ENCODE data around the gene PCDH10.

PCDH10 gene

DNA sequence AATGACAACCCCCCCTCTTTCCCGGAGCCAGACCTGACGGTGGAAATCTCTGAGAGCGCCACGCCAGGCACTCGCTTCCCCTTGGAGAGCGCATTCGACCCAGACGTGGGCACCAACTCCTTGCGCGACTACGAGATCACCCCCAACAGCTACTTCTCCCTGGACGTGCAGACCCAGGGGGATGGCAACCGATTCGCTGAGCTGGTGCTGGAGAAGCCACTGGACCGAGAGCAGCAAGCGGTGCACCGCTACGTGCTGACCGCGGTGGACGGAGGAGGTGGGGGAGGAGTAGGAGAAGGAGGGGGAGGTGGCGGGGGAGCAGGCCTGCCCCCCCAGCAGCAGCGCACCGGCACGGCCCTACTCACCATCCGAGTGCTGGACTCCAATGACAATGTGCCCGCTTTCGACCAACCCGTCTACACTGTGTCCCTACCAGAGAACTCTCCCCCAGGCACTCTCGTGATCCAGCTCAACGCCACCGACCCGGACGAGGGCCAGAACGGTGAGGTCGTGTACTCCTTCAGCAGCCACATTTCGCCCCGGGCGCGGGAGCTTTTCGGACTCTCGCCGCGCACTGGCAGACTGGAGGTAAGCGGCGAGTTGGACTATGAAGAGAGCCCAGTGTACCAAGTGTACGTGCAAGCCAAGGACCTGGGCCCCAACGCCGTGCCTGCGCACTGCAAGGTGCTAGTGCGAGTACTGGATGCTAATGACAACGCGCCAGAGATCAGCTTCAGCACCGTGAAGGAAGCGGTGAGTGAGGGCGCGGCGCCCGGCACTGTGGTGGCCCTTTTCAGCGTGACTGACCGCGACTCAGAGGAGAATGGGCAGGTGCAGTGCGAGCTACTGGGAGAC lies 1.6 kb downstream of the PCDH10 start:
- DNase-seq (ENCODE audit: low read depth in 2 of 2, low spot score in 1 of 2): no peak

- DNase-seq (ENCODE audit: low read depth in 2 of 2, low spot score in 1 of 2): no peak
Observed at GRCh38 chr4:133151341-133151690, 2.2 kb downstream of the PCDH10 start.

GRCh38 chr4:133151691-133152329 lies 2.7 kb downstream of the PCDH10 start:
- DNase-seq (ENCODE audit: low read depth in 2 of 2, low spot score in 1 of 2): no peak

GRCh38 chr4:133152330-133152821 lies 3.3 kb downstream of the PCDH10 start:
- DNase-seq (ENCODE audit: low read depth in 2 of 2, low spot score in 1 of 2): no peak

GRCh38 chr4:133152831-133153481 lies 3.9 kb downstream of the PCDH10 start:
- no peak for DNase-seq (ENCODE audit: low read depth in 2 of 2, low spot score in 1 of 2)

GRCh38 chr4:133154725-133155124 lies 5.6 kb downstream of the PCDH10 start:
- no peak for DNase-seq (ENCODE audit: low read depth in 2 of 2, low spot score in 1 of 2)

DNA sequence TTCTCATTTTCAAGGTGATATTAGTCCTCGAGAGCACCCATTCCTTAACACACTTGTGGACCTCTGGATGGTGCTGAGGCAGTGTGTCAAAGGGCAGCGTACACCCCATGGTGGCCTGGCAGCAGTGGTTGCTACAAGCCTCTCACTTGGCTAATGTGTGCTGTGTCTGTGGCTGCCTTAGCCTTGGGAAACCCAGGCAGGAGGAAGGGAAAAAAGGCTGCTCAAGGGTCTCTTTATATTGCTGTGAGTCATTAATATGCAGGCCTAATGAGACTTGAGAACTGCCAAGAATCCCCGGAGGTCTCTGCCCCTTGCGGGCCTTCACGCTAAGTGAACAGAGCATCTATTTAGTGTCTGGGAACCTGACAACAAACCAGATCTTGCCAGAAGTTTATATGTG lies 7.0 kb downstream of the PCDH10 start:
- DNase-seq (ENCODE audit: low read depth in 2 of 2, low spot score in 1 of 2): no peak

- no peak for DNase-seq (ENCODE audit: low read depth in 2 of 2, low spot score in 1 of 2)
Observed at GRCh38 chr4:133156556-133156955, 7.5 kb downstream of the PCDH10 start.

- DNase-seq (ENCODE audit: low read depth in 2 of 2, low spot score in 1 of 2): no peak
Observed at GRCh38 chr4:133157460-133158160, 8.5 kb downstream of the PCDH10 start.

DNA sequence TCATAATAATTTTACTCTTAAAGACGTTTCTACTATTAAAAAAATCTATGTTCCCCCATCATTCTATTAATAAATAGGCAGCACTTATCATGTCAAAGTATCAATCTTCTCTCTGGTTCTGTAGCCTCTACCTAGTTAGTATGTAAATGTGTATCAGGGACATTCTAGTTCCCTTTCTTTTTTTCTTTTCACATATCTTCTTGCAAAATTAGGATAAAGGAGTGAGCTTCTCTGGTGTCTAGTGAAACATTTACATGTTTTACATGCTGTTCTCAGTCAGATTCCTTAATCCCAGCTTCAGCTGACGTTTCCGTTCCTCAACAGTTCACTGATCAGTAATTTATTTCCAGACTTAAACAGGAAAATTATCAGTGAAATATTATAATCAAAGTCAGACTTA lies 11.8 kb downstream of the PCDH10 start:
- no peak for DNase-seq (ENCODE audit: low read depth in 2 of 2, low spot score in 1 of 2)

DNA sequence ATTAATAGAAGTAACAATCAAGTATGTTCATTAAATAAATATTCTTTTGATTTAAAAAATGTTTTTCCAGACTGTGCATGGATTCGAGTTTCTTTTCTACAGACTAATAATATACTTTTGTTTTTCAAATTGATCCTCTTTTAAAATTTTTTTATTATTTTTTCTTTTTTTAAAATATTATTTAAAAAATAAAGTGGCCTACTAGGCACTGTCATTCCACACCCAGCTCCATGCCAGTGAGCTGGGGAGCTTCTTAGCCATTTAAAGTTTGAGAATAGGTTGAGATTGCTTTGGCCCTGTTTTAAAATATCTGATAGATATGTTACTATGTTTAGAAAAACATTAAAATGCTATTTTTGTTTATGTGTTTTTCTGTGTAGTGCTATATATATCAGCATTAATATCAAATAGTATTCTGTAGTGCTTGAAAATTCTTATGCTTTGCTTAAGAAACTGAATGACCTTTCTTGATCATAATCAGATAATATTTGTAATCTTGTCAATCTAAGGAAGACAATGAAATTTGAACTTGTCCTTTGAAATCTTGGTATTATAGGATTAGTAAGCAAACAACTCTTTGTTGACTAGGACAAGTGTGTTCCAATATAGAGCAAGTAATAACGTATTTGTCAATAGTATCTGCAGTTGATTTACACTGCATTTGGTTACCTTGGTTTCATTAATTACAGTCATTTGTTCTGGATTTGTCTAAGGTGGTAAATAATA lies 12.6 kb downstream of the PCDH10 start:
- no peak for DNase-seq (ENCODE audit: low read depth in 2 of 2, low spot score in 1 of 2)

DNA sequence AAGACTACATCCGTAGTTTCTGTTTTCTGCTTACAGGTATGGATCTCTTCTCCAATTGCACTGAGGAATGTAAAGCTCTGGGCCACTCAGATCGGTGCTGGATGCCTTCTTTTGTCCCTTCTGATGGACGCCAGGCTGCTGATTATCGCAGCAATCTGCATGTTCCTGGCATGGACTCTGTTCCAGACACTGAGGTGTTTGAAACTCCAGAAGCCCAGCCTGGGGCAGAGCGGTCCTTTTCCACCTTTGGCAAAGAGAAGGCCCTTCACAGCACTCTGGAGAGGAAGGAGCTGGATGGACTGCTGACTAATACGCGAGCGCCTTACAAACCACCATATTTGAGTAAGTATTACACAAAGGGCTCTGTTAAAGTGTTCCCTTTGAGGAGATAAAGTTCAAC lies 13.8 kb downstream of the PCDH10 start:
- DNase-seq (ENCODE audit: low read depth in 2 of 2, low spot score in 1 of 2): no peak

DNA sequence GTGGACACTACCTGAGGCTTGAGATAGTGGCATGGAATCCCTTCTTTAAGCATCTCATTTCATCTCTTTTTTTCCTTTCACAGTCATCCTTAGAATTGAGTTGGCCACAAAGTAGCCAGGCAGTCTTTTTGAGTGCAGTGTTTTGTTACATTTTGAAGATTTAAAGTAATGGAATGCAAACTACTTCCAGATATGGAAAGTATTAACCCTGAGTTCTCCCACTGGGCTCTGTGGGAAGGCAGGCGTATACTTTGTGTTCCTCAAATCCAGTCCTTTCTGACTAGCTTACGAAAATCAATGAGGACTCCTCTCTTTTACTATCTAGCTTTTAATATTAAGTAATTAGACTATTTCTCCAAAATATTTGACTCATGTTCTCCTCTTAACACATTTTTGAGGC lies 29.9 kb downstream of the PCDH10 start:
- DNase-seq (ENCODE audit: low read depth in 2 of 2, low spot score in 1 of 2): no peak

- no peak for DNase-seq (ENCODE audit: low read depth in 2 of 2, low spot score in 1 of 2)
Observed at GRCh38 chr4:133186210-133186609, 37.1 kb downstream of the PCDH10 start.

- DNase-seq (ENCODE audit: low read depth in 2 of 2, low spot score in 1 of 2): no peak
Observed at GRCh38 chr4:133186845-133187244, 37.8 kb downstream of the PCDH10 start.

DNA sequence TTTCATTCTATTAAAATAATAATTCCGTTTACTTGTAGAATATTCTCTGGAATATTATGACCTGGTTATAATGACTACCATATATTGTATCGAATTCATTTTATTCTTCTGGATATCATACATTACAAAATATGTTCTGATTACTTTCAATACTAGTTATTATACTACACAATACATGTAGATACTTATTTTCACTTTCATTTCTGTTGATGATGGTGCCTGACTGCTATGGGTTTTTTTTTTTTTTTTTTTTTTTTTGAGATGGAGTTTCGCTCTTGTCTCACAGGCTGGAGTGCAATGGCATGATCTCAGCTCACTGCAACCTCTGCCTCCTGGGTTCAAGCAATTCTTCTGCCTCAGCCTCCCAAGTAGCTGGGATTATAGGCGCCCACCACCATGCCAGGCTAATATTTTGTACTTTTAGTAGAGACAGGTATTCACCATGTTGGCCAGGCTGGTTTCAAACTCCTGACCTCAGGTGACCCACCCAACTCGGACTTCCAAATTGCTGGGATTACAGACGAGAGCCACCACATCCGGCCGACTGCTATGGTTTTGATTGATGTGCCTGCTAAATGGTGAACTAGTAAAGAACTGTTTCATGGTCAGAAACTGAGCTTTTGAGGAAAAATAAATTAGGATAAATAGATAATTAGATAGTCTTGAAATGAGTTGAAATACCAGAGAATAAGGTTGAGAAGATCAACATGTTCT lies 39.5 kb downstream of the PCDH10 start:
- DNase-seq (ENCODE audit: low read depth in 2 of 2, low spot score in 1 of 2): no peak

DNA sequence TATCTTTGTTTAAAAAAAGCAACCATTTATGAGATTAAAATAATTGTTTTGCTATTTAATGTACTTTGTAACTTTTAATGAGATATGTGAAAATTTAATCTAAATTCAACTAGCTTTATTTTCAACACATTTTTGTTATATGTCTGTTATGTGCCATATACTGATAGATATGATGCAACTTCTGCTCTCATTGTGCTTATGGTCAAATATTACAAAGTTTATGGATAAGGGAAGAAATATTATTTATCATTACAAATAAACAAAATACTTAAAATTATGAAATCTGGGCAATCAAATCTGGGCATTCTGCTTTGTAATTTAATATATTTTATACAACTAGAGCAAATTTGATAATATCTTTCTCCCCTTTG lies 40.0 kb downstream of the PCDH10 start:
- DNase-seq (ENCODE audit: low read depth in 2 of 2, low spot score in 1 of 2): no peak

GRCh38 chr4:133190098-133190497 lies 41.0 kb downstream of the PCDH10 start:
- no peak for DNase-seq (ENCODE audit: low read depth in 2 of 2, low spot score in 1 of 2)

- DNase-seq (ENCODE audit: low read depth in 2 of 2, low spot score in 1 of 2): no peak
Observed at GRCh38 chr4:133208694-133209285, 59.7 kb downstream of the PCDH10 start.

GRCh38 chr4:133233922-133234321 lies 84.8 kb downstream of the PCDH10 start:
- no peak for DNase-seq (ENCODE audit: low read depth in 2 of 2, low spot score in 1 of 2)
